Stimulated activated CD8-positive, alpha-beta memory T cell treated with anti-CD3 and anti-CD28 coated beads, Interleukin-7, amount 100 ng/mL, for 24 hours (primary cell): Measurements from ENCODE around the gene NOX3.
"Not testable (repeated sequence)": the region's sequence is repeated elsewhere in the genome, so short reads cannot be mapped to it uniquely, and the experiment has no call there.

Experiments used
- DNase-seq: peaks from one replicate; pipeline ENCODE4 v3.0.0-alpha.2; 2020; ENCODE audit warnings: low read depth

The NOX3 gene

DNA sequence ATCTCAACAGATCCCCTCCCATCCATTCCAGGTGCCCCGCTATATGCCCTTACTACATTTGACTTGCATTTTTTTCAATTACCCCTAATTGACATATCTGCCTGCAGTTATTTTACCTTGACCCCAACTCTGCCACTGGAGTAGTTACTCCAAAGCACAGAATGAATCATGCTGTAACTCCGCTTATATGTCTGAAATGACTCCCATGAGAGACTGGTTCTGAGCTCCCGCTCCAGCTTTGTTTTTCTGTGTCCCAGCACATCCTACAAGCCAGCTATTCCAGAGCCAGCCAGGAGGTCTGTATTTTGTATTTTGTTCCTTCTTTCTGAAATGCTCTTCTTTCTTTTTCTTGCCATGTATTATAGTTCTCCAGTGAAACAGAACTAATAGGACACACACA lies 10.9 kb upstream of the NOX3 start:
- DNase-seq = no peak

DNA sequence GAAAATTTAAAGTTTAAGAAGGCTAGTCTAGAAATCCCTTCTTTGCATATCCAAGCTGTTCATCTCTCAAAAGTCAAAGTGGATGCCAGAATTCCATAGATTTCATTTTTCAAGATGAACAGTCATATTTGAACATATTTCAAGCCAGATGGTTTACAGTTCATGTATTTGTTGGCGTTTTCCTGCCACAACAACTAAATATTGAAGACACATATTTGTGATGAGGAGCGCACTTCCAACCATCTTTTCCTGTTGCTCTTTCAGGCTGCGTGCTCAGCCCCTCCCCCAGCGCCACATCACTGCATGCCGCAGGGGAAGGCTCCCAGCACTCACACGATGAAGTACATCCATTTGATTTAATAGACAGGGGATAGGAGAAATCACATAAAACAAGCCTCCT lies 5.9 kb upstream of the NOX3 start:
- DNase-seq = no peak

DNA sequence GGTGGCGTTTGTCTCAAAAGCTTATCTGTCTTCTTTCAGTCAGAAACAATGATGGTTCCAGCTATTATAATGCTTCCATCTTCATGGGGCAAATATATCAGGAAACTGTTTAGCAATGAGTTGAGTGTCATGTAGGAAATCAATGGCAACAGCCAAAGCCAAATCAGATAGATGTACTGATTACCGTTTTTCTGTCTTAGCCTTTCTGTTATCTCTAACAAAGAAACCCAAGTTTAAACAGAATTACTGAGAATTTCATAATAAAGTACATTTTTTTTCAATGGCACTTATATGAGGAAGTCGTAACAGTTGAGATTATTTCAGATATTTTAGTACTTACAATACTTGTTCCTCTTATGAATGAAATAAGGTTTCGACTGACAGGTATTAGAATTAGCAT lies 1.2 kb downstream of the NOX3 start:
- DNase-seq = no peak

DNA sequence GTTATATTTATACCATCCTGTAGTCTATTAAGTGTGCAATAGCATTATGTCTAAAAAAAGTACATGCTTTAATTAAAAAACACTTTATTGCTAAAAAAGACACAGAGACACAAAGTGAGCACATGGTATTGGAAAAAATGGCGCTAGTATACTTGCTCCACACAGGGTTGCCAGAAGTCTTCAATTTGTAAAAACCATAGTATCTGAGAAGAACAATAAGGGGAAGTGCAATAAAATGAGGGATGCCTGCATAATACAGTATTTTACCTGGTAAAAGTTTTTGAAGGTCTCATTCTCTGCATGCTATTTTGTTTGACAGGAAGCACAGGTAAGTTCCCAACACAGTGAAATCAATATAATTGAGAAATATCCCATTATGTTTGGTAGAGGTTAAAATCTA lies 1.6 kb downstream of the NOX3 start:
- no peak for DNase-seq

DNA sequence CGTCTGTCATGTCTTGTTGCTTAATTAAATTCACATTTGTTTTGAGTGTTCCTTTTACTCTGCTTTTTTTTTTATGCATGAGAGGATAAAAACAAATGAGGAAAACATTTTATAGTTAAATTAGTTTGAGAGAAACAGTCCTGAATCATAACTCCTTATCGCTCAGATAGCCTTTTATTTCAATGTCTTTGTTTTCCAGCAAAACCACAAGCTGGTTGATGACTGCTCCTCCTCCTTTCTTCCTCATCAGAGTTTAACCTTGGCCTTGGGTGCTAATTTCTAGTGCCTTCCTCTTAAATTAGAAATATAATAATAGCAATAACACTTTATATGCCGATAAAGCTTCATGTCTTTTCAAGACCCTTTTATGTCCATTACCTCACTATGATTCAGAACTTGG lies 3.1 kb downstream of the NOX3 start:
- no peak for DNase-seq

DNA sequence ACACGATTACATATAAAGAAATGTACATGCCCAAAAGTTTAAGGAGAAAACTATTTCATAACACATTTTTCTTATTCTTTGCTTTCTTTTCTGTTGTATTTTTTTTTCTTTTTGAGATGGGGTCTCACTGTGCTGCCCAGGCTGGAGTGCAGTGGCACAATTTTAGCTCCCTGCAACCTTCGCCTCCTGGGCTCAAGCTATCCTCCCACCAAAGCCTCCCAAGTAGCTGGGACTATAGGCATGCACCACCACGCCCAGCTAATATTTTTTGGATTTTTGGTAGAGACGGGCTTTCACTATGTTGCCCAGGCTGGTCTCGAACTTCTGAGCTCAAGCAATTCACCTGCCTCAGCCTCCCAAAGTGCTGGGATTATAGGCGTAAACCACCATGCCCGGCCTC lies 4.1 kb downstream of the NOX3 start:
- not testable (repeated sequence) for DNase-seq

DNA sequence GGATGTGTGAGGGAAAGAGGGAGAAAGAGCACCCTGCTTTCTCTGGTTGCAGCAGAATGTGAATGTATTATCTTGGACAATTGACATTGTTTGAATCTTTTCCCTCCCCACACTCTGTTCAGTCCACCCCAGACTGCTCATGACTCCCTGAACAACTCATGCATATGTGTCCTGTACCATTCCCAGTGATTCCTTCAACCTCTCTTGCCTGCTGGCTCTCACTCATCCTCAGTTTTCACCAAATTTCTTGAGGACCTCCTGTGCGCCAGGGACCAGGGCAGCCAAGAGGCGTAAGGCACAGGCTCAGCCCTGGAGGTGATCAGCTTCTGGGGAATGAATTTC lies 5.4 kb downstream of the NOX3 start:
- DNase-seq = no peak

DNA sequence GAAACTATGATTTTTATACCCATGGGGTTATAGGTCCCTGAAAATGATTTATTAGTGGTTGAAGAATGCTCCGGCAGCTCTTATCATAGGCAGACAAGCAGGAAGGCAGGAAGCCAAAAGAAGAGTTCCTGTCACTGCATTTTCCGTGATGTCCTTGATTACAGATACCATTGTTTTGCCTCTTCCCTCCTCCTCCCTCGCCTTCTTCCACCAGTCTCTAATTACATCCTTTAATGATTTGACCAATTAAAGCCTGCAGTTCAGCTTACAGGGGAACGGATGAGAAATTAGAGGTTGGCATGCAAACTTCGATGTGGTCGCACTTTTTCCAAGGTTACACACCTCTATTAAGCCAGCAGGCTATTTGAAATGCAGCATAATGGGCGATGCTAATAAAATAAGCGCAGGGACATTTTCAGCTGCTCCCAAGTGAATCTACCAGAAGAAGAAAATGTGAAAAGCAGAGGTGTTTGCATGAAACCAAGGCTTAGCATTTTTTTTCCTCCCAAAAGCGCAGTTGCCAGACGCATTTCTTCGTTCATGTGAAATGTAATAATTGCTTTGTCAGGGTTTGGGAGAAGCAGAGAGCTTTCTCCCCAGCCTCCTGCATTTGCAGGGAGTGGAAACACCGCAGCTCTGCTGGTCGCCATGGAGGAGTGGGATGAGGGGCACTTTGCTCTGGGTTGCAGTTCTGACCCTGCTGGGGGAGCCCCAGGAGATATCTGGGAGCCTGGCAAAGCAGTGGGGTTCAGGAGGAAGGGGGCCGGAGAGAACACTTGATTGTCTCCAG lies 6.0 kb downstream of the NOX3 start:
- no peak for DNase-seq

DNA sequence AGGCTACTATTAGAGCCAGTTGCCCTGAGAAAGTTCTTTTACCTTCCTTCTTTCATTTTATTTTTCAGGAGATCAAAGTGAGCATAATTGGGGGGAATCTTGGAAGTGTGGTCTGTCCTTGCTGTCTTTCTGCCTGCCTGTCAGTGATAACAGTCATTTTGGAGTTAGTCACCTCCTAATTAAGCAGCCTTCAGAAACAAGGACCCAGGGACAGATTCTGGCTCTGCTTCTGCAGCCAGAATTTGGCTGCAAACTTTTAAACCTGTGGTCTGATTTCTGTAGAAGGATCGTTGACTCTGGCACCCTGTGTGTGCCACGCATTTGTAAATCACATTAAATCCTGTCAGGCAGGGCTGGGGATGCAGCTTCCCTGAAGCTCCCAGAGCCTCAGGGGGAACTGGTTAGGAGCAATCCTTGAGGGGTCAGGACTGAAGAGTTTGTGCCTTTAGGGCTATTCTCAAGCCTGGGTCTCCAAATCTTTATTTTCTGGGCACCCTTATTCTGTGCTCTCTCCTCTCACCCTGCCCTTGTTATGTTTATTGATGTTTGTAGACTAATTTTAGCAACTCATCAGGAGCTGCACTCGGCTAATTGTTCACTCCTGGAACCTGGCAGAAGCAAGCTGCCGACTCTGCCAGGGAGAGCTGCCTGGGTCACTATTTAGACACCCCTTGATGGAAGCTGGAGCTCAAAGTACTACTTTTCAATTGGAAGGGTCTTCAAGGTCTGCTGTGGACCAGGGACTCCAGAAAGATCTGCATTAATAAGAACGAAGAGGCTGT lies 6.8 kb downstream of the NOX3 start:
- DNase-seq = no peak

DNA sequence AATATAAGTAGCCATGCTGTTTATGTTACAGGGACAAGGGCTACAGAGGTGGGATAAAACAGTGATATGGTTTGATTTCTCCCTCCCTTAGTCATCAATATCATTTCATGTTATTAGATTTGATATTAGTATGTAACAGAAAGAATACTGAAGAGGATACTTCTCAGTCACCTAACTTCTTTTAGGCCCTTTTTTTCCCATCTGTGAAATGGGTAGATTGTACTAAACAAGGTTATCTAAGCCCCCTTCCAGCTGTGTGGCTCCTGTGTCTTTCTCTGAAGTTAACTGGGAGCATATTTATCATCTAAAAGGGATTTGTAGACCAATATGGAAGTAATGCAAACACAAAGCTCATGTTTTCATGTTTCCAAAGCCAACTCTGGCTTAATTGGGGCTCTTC lies 7.7 kb downstream of the NOX3 start:
- DNase-seq = no peak

DNA sequence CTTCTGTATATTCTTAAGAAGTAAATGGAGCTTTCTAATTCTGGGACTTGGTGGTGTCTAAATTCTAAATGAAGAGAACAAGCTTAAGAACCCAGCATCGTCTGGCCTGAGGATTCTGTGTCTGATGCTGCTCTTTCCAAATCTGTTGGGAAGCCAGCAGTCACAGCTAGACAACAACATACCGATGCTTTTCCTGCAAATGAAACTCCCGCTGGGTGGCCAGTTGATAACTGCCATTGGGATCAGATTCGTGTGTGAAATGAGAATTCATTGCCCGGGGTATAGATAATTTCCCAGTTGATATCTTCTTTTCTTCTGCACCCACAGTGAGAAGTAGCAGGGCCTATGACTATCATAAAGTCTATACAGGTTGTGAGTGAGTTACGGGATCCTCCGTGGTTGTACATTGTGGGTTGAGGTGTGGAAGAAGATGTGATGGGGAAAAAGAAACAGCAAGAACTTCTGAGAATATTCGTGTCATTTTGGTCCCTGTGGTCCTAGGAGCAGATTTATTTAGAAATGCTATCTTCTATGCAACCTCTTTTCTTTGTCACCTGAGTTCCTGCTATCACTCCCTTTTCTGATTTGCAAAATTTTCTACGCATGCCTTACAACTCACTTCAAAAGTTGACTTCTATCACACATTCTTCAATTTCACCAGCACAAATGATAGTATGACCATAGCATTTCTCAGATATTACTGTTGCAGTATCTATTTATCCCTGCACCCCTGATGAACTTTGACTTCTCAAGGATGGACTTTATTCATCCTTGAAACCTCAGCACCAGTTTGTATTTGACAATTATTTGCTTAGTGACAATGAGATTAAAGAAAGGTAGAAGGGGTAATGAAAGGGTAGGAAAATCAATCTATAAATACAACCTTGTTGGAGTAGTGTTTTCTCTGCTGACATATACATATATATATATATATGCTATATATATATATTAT lies 10.4 kb downstream of the NOX3 start:
- DNase-seq = no peak

DNA sequence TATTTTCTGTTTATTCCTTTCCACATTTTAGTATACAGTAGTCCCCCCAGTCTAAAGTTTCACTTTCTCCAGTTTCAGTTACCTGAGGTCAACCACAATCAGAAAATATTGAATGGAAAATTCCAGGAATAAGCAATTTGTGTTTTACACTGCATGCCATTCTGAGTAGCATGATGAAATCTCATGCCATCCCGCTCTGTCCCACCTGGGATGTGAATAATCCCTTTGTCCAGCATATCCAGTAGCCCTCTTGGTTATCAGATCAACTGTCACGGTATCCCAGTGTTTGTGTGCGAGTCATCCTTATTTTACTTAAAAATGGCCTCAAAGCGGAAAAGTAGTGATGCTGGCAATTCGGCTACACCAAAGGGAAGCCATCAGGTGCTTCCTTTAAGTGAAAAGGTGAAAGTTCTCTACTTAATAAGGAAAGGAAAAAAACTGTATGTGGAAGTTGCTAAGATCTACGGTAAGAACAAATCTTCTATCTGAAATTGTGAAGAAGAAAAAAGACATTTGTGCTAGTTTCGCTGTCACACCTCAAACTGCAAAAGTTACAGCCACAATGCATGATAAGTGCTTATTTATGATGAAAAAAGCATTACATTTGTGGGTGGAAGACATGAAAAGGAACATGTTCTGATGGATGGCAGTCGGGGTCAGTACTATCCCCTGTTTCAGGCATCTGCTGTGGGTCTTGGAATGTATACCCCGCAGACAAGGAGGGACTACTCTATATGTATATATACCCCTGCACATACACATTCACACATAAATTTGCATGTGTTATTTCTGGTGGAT lies 11.3 kb downstream of the NOX3 start:
- DNase-seq = no peak

DNA sequence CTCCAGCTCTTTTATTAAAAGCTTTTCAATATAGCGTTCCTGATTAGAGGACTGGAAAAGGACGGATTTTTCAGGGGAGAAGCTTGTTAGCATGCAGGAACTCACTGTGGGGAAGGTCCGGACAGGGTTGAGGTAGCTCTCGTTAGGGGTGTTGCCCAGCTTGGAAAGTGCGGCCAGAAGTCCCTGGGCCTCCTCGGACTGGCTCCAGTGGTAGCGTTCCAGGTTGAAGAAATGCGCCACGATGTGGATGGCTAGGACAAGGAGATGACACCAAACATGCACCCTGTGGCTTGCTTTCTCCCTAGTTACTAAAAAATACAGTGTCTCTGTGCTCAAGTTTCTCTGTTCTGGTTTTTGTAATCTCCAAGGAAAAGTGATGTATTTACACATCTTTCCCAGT lies 12.5 kb downstream of the NOX3 start:
- no peak for DNase-seq

DNA sequence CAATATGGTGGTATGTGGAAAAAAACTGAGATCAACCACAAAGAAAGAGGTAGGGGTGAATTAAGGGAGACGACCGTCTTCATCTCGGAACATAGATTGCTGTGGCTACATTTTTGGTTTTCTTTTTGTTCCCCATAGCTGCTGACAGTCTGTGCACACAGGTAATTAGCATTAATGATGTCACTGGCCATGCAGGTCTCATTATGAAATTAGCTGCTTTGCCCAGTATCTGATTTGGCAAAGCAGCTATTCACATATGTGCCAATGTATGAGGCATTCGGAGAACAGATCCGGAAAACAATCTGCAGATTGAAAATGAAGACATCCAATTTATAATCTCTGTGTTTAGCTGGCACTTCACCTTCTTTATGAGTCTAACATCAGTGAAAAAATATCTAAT lies 13.1 kb downstream of the NOX3 start:
- DNase-seq = no peak

DNA sequence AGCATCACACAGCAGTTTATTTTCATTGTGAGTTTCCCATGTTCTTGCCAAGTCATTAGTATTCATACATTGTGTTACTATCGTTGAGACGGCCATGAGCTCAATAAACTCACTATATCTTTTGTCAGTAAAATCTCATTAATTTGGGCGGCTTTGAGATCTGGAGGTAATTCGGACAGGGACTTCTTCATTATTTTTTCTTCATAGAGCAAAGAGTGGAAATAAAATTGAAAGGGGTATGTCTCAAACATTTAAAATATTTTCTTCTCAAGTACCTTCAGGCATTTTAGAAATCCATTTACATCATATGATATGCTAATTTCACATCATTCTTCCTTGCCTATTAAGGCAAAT lies 14.6 kb downstream of the NOX3 start:
- DNase-seq = no peak

DNA sequence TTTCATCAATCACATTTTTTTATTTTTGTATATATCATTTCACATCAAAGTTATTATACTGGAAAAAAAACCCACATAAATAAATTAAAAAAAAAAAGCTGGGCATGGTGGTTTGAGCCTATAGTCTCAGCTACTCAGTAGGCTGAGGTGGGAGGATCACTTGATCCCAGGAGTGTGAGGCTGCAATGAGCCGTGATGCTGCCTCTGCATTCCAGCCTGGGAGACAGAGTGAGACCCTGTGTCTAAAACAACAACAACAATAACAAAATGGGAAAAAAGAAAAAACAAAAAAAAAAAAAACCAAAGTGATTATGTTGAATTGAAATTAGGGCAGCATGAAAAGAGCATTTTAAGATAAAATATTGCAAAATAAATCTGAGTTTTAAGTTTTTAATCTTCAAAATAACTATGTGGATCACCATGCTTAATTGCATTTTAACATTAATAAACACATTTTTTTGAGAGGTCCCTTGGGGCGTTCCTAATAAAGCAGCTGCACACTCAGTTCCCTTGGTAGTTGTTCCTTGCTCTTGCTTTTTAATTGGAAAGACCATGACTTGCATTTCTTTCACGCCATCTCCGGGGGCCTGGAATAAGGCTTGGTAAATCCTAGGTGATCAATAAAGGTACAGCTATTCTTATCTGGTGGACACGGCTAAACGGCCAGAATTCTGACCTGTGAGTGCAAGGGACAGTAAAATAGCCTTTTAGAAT lies 15.1 kb downstream of the NOX3 start:
- no peak for DNase-seq

DNA sequence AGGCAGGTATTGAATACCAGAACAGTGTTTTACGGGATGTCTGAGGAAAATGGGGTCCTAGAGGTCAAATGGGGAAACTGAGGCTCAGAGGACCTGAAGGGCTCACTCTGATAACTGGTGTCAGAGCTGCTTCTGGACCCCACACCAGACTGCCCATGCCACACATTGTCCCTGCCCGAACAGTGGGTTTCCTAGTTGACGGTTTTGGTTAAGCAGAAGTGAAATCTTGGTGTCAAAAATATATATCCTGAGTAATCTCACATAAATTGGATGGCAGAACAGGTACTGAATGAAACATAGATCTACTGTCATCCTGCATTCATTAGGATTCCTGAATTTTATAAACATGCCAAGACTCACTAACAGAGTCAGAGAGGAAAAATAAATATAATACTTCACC lies 16.3 kb downstream of the NOX3 start:
- no peak for DNase-seq

DNA sequence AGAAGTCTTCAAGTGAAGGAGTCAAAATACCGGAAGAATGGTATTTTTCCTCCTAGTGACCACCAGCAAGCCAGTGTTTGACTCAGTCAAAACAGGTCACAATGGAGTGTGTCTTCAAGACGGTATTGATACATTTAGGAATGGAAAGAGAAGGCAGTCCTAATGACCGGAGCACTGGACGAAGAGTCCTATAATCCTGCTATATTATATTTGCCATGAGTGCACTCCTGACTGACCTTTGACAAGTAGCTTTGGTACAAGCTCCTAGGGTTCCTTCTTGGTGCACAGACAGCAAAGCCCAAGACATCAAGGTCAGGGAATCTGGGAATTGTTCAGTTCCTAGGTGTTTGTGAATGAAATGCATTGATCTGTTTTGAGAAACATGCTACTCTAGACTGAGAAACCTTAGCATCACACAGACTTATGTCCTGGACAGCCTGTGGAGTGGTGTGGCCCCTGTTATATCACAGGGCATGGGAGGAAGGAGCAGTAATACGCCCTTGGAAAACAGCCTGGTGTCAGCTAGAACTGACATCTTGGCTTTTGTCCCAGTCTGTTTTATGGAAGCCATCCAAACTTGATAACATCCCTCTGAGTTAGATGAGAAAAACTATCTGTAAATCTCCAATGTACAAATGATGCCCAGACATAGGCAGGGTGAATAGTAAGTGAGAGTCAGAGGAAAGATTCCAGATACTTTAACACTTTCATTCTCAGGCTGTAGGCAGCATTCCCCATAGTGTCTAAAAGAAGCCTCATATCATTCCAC lies 18.5 kb downstream of the NOX3 start:
- no peak for DNase-seq

DNA sequence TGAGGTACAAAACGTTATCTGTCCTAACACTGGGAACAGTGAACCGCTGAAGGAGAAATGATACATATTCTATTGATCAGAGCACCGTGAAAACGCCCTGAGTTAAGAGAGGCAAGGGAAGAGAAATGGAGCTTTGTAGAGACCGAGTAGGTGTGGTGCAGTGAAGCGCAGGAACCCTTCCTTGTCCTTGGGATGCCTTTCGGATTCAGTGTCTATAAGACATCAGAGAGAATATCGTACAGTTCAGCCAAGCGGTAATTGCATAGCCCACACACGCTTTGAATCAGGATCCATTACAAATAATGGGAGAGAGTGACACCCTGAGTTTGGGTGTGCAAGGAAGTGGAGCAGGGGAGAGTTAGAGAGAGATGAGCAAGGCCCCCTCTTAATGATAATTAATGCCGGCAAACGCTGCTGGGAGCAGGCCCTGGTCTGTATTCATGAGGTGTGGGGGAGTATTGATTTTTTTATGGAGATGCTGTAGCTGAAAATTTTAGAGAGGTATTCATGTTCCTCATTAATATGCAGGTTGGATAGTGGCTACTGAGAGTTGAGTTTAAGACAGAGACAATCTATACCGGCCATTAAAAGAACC lies 20.7 kb downstream of the NOX3 start:
- no peak for DNase-seq

DNA sequence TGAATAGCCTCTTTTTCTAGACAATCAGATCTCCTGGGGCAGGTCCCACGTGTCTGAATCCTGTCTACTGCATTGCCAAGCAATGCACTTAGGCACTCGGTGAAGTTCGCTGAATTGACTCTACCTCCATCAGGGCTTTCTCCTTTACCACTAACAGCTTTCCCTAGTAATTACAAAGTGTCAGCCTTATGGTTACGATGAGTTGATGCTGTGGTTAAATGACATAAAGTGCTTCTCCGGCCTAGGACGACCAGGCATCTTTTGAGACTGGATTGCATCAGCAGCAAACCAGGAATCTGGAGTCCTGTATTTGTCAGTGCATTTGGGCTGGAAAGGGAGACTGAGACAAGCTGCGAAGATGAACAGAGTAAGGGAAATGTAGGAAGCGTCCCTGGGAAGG lies 21.5 kb downstream of the NOX3 start:
- no peak for DNase-seq
